K562 (cell line): Measurements from ENCODE around the gene RGL2. TPM values are rescaled to one million over a fixed set of nuclear protein-coding genes. Genes with fewer than 3 reads are reported as not detected.

ENCODE experiments used
- ADNP ChIP-seq: fragments of 200-800 bp; sonication (Bioruptor generic); IDR thresholded peaks from 2 replicates; pipeline ENCODE4 v1.6.1; 2016; ENCODE audit warnings: missing genetic modification characterization, missing compliant biosample characterization
- BDP1 ChIP-seq: IDR thresholded peaks from 3 replicates; pipeline ENCODE4 v1.6.1; 2011; ENCODE audit not compliant: insufficient read length, insufficient read depth
- BRD9 ChIP-seq: fragments of 450-650 bp; IDR thresholded peaks from 2 replicates; pipeline ENCODE4 v1.6.1; 2018; ENCODE audit warnings: low read depth; ENCODE audit not compliant: partially characterized antibody
- DDX20 ChIP-seq: fragments of 450-650 bp; IDR thresholded peaks from 2 replicates; pipeline ENCODE4 v1.6.1; 2016; ENCODE audit warnings: missing genetic modification characterization, low read depth, mild to moderate bottlenecking, missing compliant biosample characterization, moderate library complexity
- EP300 ChIP-seq: IDR thresholded peaks from 2 replicates; pipeline ENCODE4 v1.6.1; 2012; ENCODE audit warnings: low read length, improper control_type of control experiment
- ETV5 ChIP-seq: sonication (generic); formaldehyde crosslinking; IDR thresholded peaks from 2 replicates; pipeline ENCODE4 v1.4.0; 2020; ENCODE audit warnings: low read depth, mild to moderate bottlenecking, missing genetic modification reagents
- GABPB1 ChIP-seq: sonication (generic); formaldehyde crosslinking; IDR thresholded peaks from 2 replicates; pipeline ENCODE4 v1.8.0; 2022; ENCODE audit warnings: mild to moderate bottlenecking, missing genetic modification reagents
- HINFP ChIP-seq: fragments of 450-650 bp; conservative IDR thresholded peaks from 2 replicates; pipeline ENCODE4 v1.6.1; 2016; ENCODE audit warnings: missing genetic modification characterization, low read depth, mild to moderate bottlenecking, control low read depth, missing compliant biosample characterization
- HSF4 ChIP-seq: fragments of 250-450 bp; sonication (Bioruptor Pico); IDR thresholded peaks from 2 replicates; pipeline ENCODE4 v2.1.2; 2022; ENCODE audit warnings: mild to moderate bottlenecking, moderate library complexity, borderline replicate concordance
- IRF2 ChIP-seq: sonication (generic); formaldehyde crosslinking; IDR thresholded peaks from 2 replicates; pipeline ENCODE4 v1.8.1; 2022; ENCODE audit warnings: mild to moderate bottlenecking, missing genetic modification reagents
- KDM2B ChIP-seq: fragments of 250-450 bp; sonication (Bioruptor Pico); IDR thresholded peaks from 2 replicates; pipeline ENCODE4 v1.8.0; 2021; ENCODE audit warnings: mild to moderate bottlenecking, moderate library complexity
- MAX ChIP-seq: sonication (generic); formaldehyde crosslinking; IDR thresholded peaks from 2 replicates; pipeline ENCODE4 v1.9.0; 2022; ENCODE audit warnings: mild to moderate bottlenecking, missing genetic modification reagents
- MIER1 ChIP-seq: fragments of 450-650 bp; IDR thresholded peaks from 2 replicates; pipeline ENCODE4 v1.6.1; 2016; ENCODE audit warnings: antibody characterized with exemption, mild to moderate bottlenecking, low read depth
- NCOA4 ChIP-seq: fragments of 450-650 bp; IDR thresholded peaks from 2 replicates; pipeline ENCODE4 v1.6.1; 2018; ENCODE audit warnings: mild to moderate bottlenecking; ENCODE audit not compliant: partially characterized antibody
- RBM25 ChIP-seq: fragments of 200-400 bp; formaldehyde crosslinking; IDR thresholded peaks from 2 replicates; pipeline ENCODE4 v1.6.1; 2018; ENCODE audit warnings: low read length, low read depth, moderate library complexity; ENCODE audit not compliant: severe bottlenecking
- SMARCB1 ChIP-seq: IDR thresholded peaks from 2 replicates; pipeline ENCODE4 v1.6.1; 2011; ENCODE audit warnings: improper control_type of control experiment, low read depth; ENCODE audit not compliant: insufficient read length
- SPI1 ChIP-seq: IDR thresholded peaks from 2 replicates; pipeline ENCODE4 v1.6.1; 2011; ENCODE audit warnings: low read depth, low read length, control low read depth, borderline replicate concordance
- XRCC5 ChIP-seq: fragments of 200-400 bp; formaldehyde crosslinking; IDR thresholded peaks from 2 replicates; pipeline ENCODE4 v1.6.1; 2017; ENCODE audit warnings: low read depth, mild to moderate bottlenecking, low read length
- ZNF174 ChIP-seq: fragments of 250-450 bp; sonication (Bioruptor Pico); IDR thresholded peaks from 2 replicates; pipeline ENCODE4 v1.4.0; 2020; ENCODE audit warnings: mild to moderate bottlenecking
- ZNF274 ChIP-seq: IDR thresholded peaks from 2 replicates; pipeline ENCODE4 v1.6.1; 2011; ENCODE audit warnings: low read depth, mild to moderate bottlenecking, low read length, moderate library complexity, borderline replicate concordance
- ZNF584 ChIP-seq: fragments of 200-800 bp; sonication (Bioruptor generic); IDR thresholded peaks from 2 replicates; pipeline ENCODE4 v1.6.1; 2016; ENCODE audit warnings: low read depth, mild to moderate bottlenecking, missing genetic modification characterization, missing compliant biosample characterization
- ZNF668 ChIP-seq: fragments of 250-450 bp; sonication (Bioruptor Pico); IDR thresholded peaks from 2 replicates; pipeline ENCODE4 v1.8.0; 2022; ENCODE audit warnings: mild to moderate bottlenecking, inconsistent platforms
- ZNF717 ChIP-seq: fragments of 250-450 bp; sonication (Bioruptor Pico); IDR thresholded peaks from 2 replicates; pipeline ENCODE4 v1.5.0; 2021
- polyA plus RNA-seq, 8 experiments: library from polyadenylated mRNA; depleted of rRNA in 4 of 8; stranded (reverse) in 5 of 8; unstranded in 3 of 8; fragments of >200 nt; fragmentation: Nextera tagmentation in 2 of 8; fragmentation: Illumina TruSeq in 1 of 8; extraction: Ambion mirVana in 2 of 8; extraction: Trizol in 1 of 8; gene quantifications; 2 replicates each; pipeline versions ENCODE4 v1.2.1 to v1.2.3, GENCODE V29; 2011 to 2014; ENCODE audit warnings: inconsistent platforms in 1 of 8, missing spikeins in 1 of 8
- total RNA-seq, 7 experiments: library from RNA; depleted of rRNA in 6 of 7; stranded (reverse); fragments of >200 nt in 6 of 7; fragmentation: Illumina TruSeq in 2 of 7; extraction: Trizol in 2 of 7; gene quantifications; 2 replicates each; pipeline versions ENCODE4 v1.2.1 to v1.2.3, GENCODE V29; 2011 to 2021; ENCODE audit warnings: low replicate concordance in 1 of 7
- TF ChIP-seq, protein P1 (sequence below): fragments of 250-450 bp; sonication (Bioruptor Pico); IDR thresholded peaks from 2 replicates; pipeline ENCODE4 v1.5.0; 2021; ENCODE audit warnings: mild to moderate bottlenecking, moderate library complexity

The RGL2 gene
- total and polyA plus RNA-seq, 9 of the 15 experiments (the other 6 are each of a cell fraction or from before 2014, with no cell fraction given) = 1.8 to 57.1 (median 19.5) TPM

DNA sequence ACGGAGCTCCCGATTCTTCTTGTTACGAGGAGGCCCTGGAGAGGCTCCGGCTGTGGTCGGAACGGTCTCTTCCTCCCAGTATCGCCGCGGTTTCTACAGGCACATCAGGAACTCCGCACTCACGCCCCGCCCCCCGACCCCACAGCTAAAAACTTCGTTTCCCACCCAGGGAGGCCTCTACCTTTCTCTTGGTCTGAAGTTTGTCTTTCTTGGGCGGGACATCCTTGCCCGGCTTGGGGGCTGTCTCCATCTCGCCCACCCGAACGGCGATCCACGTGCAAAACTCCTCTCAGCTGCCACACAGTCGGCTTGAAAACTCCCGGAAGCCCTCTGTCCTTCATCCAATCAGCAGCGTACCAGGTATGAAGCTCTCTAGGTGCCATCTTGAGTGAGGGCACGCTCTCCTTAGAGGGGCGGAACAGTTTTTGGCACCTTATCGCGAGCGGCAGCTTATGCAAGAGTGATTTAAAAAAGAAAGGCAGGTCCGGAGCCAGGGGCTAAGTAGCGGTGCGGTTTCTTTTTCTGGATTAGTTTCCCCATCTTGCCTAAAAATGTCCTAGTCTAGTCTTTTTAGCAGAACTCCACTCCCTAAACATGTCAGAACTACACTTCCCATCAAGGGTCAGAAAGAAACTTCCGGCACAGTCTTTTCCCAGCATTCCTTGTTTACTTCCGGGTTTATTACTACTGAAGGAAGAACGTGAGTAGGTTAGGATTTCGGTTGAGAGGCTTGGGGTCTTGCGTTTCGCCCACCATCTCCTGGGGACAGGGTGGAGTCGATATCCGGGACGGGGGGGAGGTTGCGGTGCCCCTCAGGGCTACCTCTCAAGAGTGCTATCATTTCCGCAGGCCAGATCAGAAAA, 9.6 kb downstream of the RGL2 start, which contains the start of the genes PFDN6 and WDR46 (continued):
- TF ChIP-seq RBM25 (peak; percentile 60), MIER1 (no peak), ZNF668 (CRISPR knock-in tag) (0 out of 2 replicates have a peak, but pooled peaks have one; percentile 53), BRD9 (no peak), ZNF274 (no peak), ZNF717 (CRISPR knock-in tag) (no peak), IRF2 (CRISPR knock-in tag) (no peak), ZNF174 (CRISPR knock-in tag) (no peak), HSF4 (CRISPR knock-in tag) (no peak), ZNF584 (peak; percentile 88; the same call in 1 of the 2 replicates), GABPB1 (peak; percentile 99), ETV5 (0 out of 2 replicates have a peak, but pooled peaks have one; percentile 32), SMARCB1 (no peak), EP300 (no peak; the same call in 1 of the 2 replicates), BDP1 (no peak), XRCC5 (no peak; the same call in 1 of the 2 replicates), DDX20 (tag) (0 out of 2 replicates have a peak, but pooled peaks have one; percentile 37), KDM2B (CRISPR knock-in tag) (no peak), HINFP (tag) (no peak), MAX (CRISPR knock-in tag) (peak; percentile 83), NCOA4 (no peak), ADNP (tag) (no peak), SPI1 (peak; percentile 45; the same call in 1 of the 2 replicates)
- TF ChIP-seq, protein P1, sequence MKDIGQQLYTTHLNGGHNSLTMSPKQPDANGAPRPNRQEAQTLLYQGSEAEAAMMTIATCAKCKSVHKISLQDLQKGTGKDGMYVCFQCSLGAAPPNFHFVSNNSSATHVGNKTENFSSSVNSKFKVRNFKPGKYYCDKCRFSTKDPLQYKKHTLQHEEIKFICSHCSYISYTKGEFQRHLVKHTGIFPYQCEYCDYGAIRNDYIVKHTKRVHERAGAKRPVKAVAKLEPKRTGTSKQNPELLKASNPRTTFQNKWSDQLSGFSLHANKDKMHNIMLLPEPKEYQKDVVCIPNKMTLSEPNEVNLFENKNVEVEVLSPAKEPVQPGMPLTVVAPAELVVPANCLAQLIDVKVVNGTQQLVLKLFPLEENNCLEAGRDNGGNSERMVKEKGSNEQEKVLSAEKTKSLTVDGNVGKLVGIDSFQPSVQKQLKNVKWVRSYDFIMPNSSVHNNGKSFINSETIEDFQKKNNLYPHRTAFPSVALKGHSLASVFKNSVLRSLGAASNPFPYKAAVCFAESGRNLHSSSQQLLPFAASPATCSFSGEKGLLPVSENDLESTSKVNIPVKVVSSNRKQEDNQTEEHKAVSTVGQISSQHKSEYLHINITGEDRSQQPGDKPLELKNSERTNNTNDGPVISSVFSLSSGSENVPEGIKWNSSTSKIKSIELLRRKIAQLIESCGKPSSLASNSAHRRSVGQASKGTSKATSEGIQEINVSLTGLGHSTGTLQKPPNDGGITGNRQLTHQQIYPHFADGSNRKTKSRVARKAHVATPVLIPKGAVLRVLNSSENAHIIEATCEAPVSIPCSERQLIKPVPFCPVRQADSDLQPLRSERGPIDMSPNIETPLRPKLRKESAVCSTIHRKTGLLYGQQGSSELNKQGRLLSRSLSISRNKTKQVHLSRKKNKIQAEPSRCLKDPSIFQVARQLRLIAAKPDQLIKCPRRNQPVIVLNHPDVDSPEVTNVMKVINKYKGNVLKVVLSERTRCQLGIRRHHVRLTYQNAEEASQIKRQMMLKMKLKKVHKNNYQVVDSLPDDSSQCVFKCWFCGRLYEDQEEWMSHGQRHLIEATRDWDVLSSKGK = no peak
